ENCODE measurements around the gene NEAT1. TPM values are rescaled to one million over a fixed set of nuclear protein-coding genes. Genes with fewer than 3 reads are reported as not detected.

The NEAT1 gene
- total RNA-seq, 4 donors from 2014 or later = 30.6 to 705 (median 357) TPM

DNA sequence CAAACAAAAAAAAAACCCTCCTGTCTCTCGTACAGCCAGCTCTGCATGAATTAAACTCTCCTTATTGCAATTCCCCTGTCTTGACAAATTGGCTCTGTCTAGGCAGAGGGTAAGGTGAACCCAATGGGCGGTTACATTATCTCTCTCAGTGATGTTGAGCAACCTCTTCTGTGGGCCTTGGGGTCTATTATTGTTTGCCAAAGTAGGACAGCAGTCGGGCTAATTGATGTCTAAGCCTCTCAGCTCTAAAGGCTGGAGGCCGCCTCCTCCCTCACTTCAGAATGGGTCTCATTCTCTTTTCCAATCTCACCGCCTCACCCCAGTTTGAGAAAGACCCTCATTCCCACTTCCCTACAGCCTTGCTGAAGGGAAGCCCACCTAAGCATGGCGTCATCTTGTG is 38.8 kb upstream of the NEAT1 start:
- Histone ChIP-seq H3K36me3 (peaks cover 0 to under 1% (median 0%) of the 10 kb centered on the region in 3 donors), H3K9me3 (no peaks in the 10 kb centered on the region), H3K27me3 (no peaks in the 10 kb centered on the region), H3K27ac (peak overlapping the region; percentile 95 to 99 (median 98)), H3K4me1 (peaks cover 49 to 96% (median 74%) of the 10 kb centered on the region in 3 donors), H3K4me3 (no peak overlapping the region)
- 86 to 88% methylated on average over 6 of the region's 6 CpGs for WGBS, 2 donors
- no peak for DNase-seq
- TF ChIP-seq POLR2A (IDR thresholded peaks at IDR 0.05) = no peak
- TF ChIP-seq, protein P1, sequence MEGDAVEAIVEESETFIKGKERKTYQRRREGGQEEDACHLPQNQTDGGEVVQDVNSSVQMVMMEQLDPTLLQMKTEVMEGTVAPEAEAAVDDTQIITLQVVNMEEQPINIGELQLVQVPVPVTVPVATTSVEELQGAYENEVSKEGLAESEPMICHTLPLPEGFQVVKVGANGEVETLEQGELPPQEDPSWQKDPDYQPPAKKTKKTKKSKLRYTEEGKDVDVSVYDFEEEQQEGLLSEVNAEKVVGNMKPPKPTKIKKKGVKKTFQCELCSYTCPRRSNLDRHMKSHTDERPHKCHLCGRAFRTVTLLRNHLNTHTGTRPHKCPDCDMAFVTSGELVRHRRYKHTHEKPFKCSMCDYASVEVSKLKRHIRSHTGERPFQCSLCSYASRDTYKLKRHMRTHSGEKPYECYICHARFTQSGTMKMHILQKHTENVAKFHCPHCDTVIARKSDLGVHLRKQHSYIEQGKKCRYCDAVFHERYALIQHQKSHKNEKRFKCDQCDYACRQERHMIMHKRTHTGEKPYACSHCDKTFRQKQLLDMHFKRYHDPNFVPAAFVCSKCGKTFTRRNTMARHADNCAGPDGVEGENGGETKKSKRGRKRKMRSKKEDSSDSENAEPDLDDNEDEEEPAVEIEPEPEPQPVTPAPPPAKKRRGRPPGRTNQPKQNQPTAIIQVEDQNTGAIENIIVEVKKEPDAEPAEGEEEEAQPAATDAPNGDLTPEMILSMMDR (IDR thresholded peaks at IDR 0.05) = no peak
- intact Hi-C loops (cut with DNase I) = loop anchor here (5.0 kb wide), 1 partner anchor 34 kb away; no protein-coding TSS in a partner anchor

DNA sequence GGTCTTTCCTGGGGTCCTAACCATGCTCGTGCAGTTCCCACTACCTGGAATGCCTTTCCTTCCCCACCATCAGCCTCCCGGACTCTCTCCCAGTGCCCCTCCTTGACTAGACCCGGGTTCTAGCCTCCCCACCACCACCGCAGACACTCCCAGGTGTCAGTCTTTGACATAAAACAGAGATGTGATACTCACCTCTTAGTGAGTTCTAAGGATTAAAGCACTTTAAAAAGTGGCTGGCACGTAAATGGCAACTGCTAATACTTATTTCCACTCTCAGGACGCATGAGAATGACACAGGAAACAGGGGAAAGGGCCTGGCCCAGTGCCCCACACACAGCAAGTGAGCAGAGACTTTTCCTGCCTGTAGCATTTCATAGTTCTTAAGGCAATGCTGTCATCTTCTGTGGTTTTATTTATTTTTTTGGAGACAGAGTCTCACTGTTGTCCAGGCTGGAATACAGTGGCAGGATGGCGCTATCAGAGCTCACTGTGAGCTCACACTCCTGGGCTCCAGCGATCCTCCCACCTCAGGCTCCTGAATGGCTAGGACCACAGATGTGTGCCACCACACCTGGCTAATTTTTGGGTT is 38.2 kb upstream of the NEAT1 start:
- H3K4me3 ChIP-seq = no peak overlapping the region
- intact Hi-C loops (cut with DNase I) = loop anchor here (5.0 kb wide), 1 partner anchor 33 kb away; no protein-coding TSS in a partner anchor
- no peaks in the 10 kb centered on the region for H3K9me3 ChIP-seq
- peaks cover 0 to 6% (median 0%) of the 10 kb centered on the region in 3 donors for H3K36me3 ChIP-seq
- 73% methylated on average over 5 to 8 of the region's 8 CpGs for WGBS, 2 donors
- TF ChIP-seq POLR2A (IDR thresholded peaks at IDR 0.05) = no peak
- TF ChIP-seq, protein P1 (IDR thresholded peaks at IDR 0.05) = no peak
- H3K27me3 ChIP-seq = no peaks in the 10 kb centered on the region
- H3K4me1 ChIP-seq = peaks cover 55 to 97% (median 80%) of the 10 kb centered on the region in 3 donors
- peak overlapping the region; percentile 95 to 99 (median 98) for H3K27ac ChIP-seq
- DNase-seq = no peak

DNA sequence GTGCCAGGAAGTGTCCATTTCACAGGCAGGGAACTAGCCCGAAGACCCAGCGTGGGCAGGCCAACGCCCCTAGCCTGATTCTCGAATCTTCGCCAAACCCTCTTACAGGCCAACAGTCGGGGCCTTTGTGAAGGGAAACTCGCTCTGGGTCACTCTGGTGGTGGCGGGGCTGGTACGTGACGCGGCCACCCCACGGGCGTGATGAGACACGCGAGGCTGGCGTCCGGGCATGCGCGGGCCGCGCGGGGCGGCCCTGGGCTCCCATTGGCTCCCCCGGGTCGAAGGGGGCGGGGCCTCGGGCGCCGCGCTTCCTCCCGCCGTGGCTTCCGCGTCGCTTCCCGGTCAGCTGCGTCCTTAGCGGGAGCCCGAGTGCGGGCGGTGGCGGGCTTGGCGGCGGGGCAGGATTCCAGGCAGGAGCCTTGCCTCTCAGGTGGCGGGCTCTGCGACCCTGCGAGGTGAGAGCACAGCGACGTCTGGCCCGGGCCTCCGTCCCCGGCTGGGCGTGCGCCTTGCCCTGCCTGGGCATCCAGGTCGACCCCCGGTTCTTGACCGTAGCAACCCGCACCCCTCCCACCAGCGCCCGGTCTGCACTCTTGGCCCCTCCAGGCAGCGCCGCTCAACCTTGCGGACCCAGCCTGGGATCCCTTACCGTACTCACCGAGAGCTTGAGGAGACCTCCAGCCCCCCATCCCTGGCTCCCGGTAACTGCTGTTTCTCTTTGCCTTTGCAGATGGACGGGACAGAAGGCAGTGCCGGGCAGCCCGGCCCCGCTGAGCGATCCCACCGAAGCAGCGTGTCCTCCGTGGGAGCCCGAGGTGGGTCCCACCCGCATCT is 36.1 kb upstream of the NEAT1 start, which contains the start of gene FRMD8:
FRMD8 (plus strand) TSS at position 331 of the 834 bp plus-strand sequence; CDS start at position 731, 400 bp downstream.
- TF ChIP-seq, protein P1 (IDR thresholded peaks at IDR 0.05) = no peak
- TF ChIP-seq POLR2A (IDR thresholded peaks at IDR 0.05) = peak in 3 of 4 donors; percentile 95 to 96 (median 96)
- Histone ChIP-seq H3K9me3 (no peaks in the 10 kb centered on the region), H3K36me3 (peaks cover 0 to 25% (median 0%) of the 10 kb centered on the region in 3 donors), H3K4me1 (peaks cover 76 to 97% (median 88%) of the 10 kb centered on the region in 3 donors), H3K27me3 (no peaks in the 10 kb centered on the region), H3K27ac (peak within 1 kb of the TSS; percentile 95 to 99 (median 98)), H3K4me3 (peak within 1 kb of the TSS; percentile 73 to 99 (median 88))
- intact Hi-C loops (cut with DNase I) = no loop called here
- peak; percentile 61 for DNase-seq
- 1% methylated on average over 28 of the region's 76 CpGs; no CpG with 5 or more reads in 1 of the 2 donors for WGBS, 2 donors

DNA sequence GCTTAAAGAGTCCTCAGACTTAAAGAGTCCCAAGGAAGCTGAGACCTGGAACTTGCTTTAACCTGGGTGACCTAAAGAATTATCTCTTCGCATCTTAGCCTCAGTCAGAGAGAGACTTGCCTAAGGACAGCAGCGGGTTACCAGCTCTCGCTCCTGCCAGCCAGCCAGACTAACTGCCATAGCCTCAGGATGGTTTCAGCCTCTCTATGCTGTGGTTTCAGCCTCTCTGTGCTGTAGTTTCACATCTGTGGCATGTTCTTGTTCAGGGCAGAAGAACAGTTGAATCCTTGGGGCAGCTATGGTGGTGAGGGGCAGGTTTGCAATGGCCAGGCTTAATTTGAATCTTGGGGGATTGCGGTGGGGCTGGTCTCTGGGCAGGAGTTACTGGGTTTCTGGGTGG is 33.9 kb upstream of the NEAT1 start:
- intact Hi-C loops (cut with DNase I) = no loop called here
- Histone ChIP-seq H3K4me1 (peaks cover 60 to 81% (median 74%) of the 10 kb centered on the region in 3 donors), H3K27me3 (no peaks in the 10 kb centered on the region), H3K4me3 (peak overlapping the region in 3 of 4 donors; percentile 9 to 91 (median 86)), H3K27ac (peak overlapping the region; percentile 33 to 99 (median 74)), H3K9me3 (no peaks in the 10 kb centered on the region), H3K36me3 (peaks cover 5 to 47% (median 5%) of the 10 kb centered on the region in 3 donors)
- DNase-seq = no peak
- no peak for TF ChIP-seq POLR2A (IDR thresholded peaks at IDR 0.05)
- TF ChIP-seq, protein P1 (IDR thresholded peaks at IDR 0.05) = no peak
- 83 to 85% methylated on average over 3 to 4 of the region's 4 CpGs for WGBS, 2 donors

Data from esophagus squamous epithelium (tissue), 5 donors.